ENCODE data around the gene CCDC57. TPM values are rescaled to one million over a fixed set of nuclear protein-coding genes. Genes with fewer than 3 reads are reported as not detected.

CCDC57 gene
- polyA plus RNA-seq, 1 donor from 2014 or later, result 70.9 TPM

DNA sequence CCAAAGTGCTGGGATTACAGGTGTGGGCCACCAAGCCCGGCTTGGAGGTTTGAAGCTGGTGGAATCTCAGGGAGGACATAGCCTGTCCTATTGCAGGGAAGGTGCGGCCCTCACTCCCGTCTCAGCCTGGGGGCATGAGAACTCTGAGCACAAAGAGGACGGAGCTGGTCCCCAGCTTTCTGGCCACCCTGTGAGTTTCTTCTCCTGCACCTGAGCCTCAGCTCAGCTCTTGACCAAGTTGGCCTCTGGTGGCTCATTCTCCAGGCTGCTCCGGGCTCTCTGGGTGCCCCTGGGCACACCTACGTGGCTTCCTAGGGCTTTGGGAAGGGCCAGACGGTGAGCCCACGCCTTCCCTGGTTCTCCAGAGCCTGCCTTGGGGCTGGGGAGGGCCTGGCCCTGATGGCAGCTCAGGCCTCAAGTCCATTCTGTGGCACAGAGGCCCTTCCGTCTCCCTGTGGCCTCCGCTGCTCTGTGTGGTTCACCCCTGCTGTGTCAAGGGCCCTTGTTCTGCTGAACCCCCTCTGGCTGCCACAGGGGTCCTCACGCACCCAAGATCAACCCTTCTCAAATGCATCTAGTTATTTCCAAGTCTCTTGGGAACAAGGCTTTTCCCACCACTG, 107.7 kb downstream of the CCDC57 start:
- TF ChIP-seq POLR2AphosphoS5 (IDR thresholded peaks at IDR 0.05), result no peak
- no peak for TF ChIP-seq EP300 (conservative IDR thresholded peaks at IDR 0.05; ENCODE audit: poor library complexity, severe bottlenecking)
- no peak for TF ChIP-seq TAF1 (IDR thresholded peaks at IDR 0.05; ENCODE audit: low read depth)
- Histone ChIP-seq H3K9me2 (ENCODE audit: insufficient read depth, low read length) (no peaks in the 10 kb centered on the region), H3K27ac (ENCODE audit: low read length) (no peak overlapping the region), H3K4me3 (ENCODE audit: low read length) (no peak overlapping the region), H3K79me2 (replicated peaks; ENCODE audit: insufficient read depth, low read length) (no peaks in the 10 kb centered on the region), H3K27me3 (ENCODE audit: insufficient read depth, low read depth, low read length) (no peaks in the 10 kb centered on the region), H2AFZ (ENCODE audit: low read depth, low read length) (no peak overlapping the region), H4K20me1 (ENCODE audit: insufficient read depth) (no peaks in the 10 kb centered on the region), H3K4me2 (ENCODE audit: low read length) (no peak overlapping the region), H3K9me3 (ENCODE audit: low read length) (no peaks in the 10 kb centered on the region), H3K36me3 (ENCODE audit: insufficient read depth, low read length) (no peaks in the 10 kb centered on the region), H3K9ac (ENCODE audit: low read length) (no peak overlapping the region), H3F3A (ENCODE audit: insufficient read depth, low read length, poor library complexity, severe bottlenecking) (no peaks in the 10 kb centered on the region)

DNA sequence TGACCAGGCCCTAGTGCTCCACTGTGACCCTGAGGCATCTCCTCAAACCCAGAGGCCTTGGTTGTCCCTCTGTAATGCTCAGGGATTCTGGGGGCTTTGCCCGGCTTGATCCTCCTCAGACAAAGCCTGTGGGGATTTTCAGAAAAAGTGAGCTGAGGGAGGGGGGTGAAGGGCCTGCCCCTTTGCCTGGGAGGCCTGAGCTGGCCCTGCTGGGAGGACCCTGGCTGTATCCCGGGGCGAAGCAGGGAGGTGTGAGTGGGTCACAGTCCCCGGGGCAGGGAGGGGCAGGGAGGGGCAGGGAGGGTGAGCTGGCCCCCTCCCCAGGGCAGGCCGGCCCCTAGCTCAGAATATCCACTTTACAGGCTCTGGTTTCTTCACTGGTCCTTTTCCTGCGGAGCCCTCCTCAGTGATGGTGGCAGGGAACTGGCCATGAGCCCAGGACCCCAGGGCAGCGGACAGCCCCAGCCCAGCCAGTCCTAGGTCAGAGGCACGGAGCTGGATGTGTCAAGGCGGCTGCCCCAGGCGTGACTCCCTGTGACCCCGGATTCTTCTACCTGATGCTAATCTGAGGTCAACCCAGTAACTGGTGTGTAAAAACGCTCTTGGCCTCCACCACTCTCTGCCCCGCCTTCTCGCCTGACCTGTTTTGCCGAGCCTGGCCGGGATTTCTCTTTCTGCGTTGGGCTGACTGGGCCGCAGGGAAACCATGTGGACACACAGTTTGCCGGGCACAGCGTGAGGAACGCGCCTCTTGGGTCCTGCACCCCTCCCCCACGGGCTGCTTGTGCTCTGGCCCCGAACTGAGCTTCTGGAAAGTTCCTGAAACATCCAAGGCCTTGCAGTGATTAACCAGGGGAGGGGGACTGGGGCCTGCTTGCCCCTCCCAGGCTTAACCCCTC, 108.8 kb downstream of the CCDC57 start:
- Histone ChIP-seq H3K9me3 (ENCODE audit: low read length) (no peaks in the 10 kb centered on the region), H3K4me2 (ENCODE audit: low read length) (no peak overlapping the region), H3K79me2 (replicated peaks; ENCODE audit: insufficient read depth, low read length) (no peaks in the 10 kb centered on the region), H3K36me3 (ENCODE audit: insufficient read depth, low read length) (no peaks in the 10 kb centered on the region), H3K27ac (ENCODE audit: low read length) (no peak overlapping the region), H3K27me3 (ENCODE audit: insufficient read depth, low read depth, low read length) (no peaks in the 10 kb centered on the region), H3K9ac (ENCODE audit: low read length) (no peak overlapping the region), H2AFZ (ENCODE audit: low read depth, low read length) (no peak overlapping the region), H4K20me1 (ENCODE audit: insufficient read depth) (no peaks in the 10 kb centered on the region), H3K4me3 (ENCODE audit: low read length) (no peak overlapping the region), H3F3A (ENCODE audit: insufficient read depth, low read length, poor library complexity, severe bottlenecking) (no peaks in the 10 kb centered on the region), H3K9me2 (ENCODE audit: insufficient read depth, low read length) (no peaks in the 10 kb centered on the region)
- TF ChIP-seq MXI1 (conservative IDR thresholded peaks at IDR 0.05; ENCODE audit: poor library complexity, severe bottlenecking) (no peak), RAD21 (conservative IDR thresholded peaks at IDR 0.05) (no peak), SMC3 (conservative IDR thresholded peaks at IDR 0.05; ENCODE audit: poor library complexity) (no peak), EZH2 (IDR thresholded peaks at IDR 0.05; ENCODE audit: borderline replicate concordance, insufficient read depth, low read length, poor library complexity, severe bottlenecking) (no peak), EP300 (conservative IDR thresholded peaks at IDR 0.05; ENCODE audit: poor library complexity, severe bottlenecking) (no peak), TAF1 (IDR thresholded peaks at IDR 0.05; ENCODE audit: low read depth) (no peak), POLR2AphosphoS5 (IDR thresholded peaks at IDR 0.05) (no peak)
- TF ChIP-seq, protein P1, sequence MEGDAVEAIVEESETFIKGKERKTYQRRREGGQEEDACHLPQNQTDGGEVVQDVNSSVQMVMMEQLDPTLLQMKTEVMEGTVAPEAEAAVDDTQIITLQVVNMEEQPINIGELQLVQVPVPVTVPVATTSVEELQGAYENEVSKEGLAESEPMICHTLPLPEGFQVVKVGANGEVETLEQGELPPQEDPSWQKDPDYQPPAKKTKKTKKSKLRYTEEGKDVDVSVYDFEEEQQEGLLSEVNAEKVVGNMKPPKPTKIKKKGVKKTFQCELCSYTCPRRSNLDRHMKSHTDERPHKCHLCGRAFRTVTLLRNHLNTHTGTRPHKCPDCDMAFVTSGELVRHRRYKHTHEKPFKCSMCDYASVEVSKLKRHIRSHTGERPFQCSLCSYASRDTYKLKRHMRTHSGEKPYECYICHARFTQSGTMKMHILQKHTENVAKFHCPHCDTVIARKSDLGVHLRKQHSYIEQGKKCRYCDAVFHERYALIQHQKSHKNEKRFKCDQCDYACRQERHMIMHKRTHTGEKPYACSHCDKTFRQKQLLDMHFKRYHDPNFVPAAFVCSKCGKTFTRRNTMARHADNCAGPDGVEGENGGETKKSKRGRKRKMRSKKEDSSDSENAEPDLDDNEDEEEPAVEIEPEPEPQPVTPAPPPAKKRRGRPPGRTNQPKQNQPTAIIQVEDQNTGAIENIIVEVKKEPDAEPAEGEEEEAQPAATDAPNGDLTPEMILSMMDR (IDR thresholded peaks at IDR 0.05; ENCODE audit: poor library complexity, severe bottlenecking), result no peak
- TF ChIP-seq, protein P2, sequence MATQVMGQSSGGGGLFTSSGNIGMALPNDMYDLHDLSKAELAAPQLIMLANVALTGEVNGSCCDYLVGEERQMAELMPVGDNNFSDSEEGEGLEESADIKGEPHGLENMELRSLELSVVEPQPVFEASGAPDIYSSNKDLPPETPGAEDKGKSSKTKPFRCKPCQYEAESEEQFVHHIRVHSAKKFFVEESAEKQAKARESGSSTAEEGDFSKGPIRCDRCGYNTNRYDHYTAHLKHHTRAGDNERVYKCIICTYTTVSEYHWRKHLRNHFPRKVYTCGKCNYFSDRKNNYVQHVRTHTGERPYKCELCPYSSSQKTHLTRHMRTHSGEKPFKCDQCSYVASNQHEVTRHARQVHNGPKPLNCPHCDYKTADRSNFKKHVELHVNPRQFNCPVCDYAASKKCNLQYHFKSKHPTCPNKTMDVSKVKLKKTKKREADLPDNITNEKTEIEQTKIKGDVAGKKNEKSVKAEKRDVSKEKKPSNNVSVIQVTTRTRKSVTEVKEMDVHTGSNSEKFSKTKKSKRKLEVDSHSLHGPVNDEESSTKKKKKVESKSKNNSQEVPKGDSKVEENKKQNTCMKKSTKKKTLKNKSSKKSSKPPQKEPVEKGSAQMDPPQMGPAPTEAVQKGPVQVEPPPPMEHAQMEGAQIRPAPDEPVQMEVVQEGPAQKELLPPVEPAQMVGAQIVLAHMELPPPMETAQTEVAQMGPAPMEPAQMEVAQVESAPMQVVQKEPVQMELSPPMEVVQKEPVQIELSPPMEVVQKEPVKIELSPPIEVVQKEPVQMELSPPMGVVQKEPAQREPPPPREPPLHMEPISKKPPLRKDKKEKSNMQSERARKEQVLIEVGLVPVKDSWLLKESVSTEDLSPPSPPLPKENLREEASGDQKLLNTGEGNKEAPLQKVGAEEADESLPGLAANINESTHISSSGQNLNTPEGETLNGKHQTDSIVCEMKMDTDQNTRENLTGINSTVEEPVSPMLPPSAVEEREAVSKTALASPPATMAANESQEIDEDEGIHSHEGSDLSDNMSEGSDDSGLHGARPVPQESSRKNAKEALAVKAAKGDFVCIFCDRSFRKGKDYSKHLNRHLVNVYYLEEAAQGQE (IDR thresholded peaks at IDR 0.05; ENCODE audit: borderline replicate concordance), result no peak

Measured in neural cell (in vitro differentiated cells).